Naive thymus-derived CD8-positive, alpha-beta T cell (primary cell): Measurements from ENCODE around the gene HCN3. TPM values are rescaled to one million over a fixed set of nuclear protein-coding genes. Genes with fewer than 3 reads are reported as not detected.

ENCODE experiments used
- ATAC-seq, 2 donors: fragments of 150-1000 bp; cut with Tn5 transposase in 1 of 2; sonication (Bioruptor Pico), chemical (Tn5 transposase) in 1 of 2; 1 replicate in 1 of 2; 2 replicates in 1 of 2; pipeline ENCODE4 v1.10.0; 2021; ENCODE audit warnings: mild to moderate bottlenecking in 2 of 2, moderate library complexity in 2 of 2
- POLR2A ChIA-PET: fragments of 350-600 bp; sonication (Branson Sonifier 250); formaldehyde crosslinking; loops from one replicate; lab custom pipeline; 2021; ENCODE audit warnings: antibody characterized with exemption; lab: Charles Lee
- DNase-seq, 10 donors: peaks; one replicate each; pipeline versions ENCODE4 v3.0.0 to v3.0.0-alpha.2; 2020 to 2022
- H3K27ac Mint-ChIP-seq, 10 donors: one replicate each; pipeline ENCODE4 v1.8.0; 2020 to 2022; ENCODE audit warnings: mild to moderate bottlenecking in 10 of 10, mixed read lengths in 10 of 10, moderate library complexity in 4 of 10, inconsistent platforms in 1 of 10
- H3K27me3 Mint-ChIP-seq, 5 donors: one replicate each; pipeline ENCODE4 v1.8.0; 2021 to 2022; ENCODE audit warnings: mixed read lengths in 5 of 5
- H3K36me3 Mint-ChIP-seq, 3 donors: one replicate each; pipeline ENCODE4 v1.8.0; 2020 to 2022; ENCODE audit warnings: mixed read lengths in 3 of 3, mild to moderate bottlenecking in 2 of 3, inconsistent platforms in 1 of 3
- H3K4me1 Mint-ChIP-seq, 4 donors: one replicate each; pipeline ENCODE4 v1.8.0; 2021 to 2022; ENCODE audit warnings: mixed read lengths in 4 of 4
- H3K4me3 Mint-ChIP-seq, 10 donors: one replicate each; pipeline ENCODE4 v1.8.0; 2020 to 2022; ENCODE audit warnings: mild to moderate bottlenecking in 10 of 10, mixed read lengths in 10 of 10, moderate library complexity in 6 of 10, inconsistent platforms in 1 of 10
- H3K9me3 Mint-ChIP-seq, 9 donors: one replicate each; pipeline ENCODE4 v1.8.0; 2020 to 2022; ENCODE audit warnings: mixed read lengths in 9 of 9, mild to moderate bottlenecking in 3 of 9, inconsistent platforms in 1 of 9, moderate library complexity in 1 of 9
- polyA plus RNA-seq, 3 donors: library from polyadenylated mRNA; unstranded; fragments of 300-500 nt; fragmentation: Illumina TruSeq; gene quantifications; one replicate each; pipeline ENCODE4 v1.2.3, GENCODE V29; 2021
- total RNA-seq, 8 experiments: library from RNA in 2 of 8; stranded (reverse) in 2 of 8; gene quantifications; one replicate each; pipeline ENCODE4 v1.2.3 and lab custom pipeline; 2021 to 2026

Gene HCN3
- total and polyA plus RNA-seq, 5 experiments from 2014 or later = 0.20 to 4.1 (median 2.2) TPM; not detected in 1

- Mint-ChIP-seq H3K27ac (peak overlapping the region in 2 of 10 donors; percentile 29 to 47), H3K4me1 (peaks cover 2 to 17% (median 11%) of the 10 kb centered on the region in 4 donors), H3K27me3 (peaks cover 0 to 2% (median 0%) of the 10 kb centered on the region in 5 donors), H3K9me3 (no peaks in the 10 kb centered on the region), H3K4me3 (no peak overlapping the region), H3K36me3 (no peaks in the 10 kb centered on the region)
- DNase-seq (no peak), ATAC-seq (no peak)
- POLR2A ChIA-PET = interaction anchor here (0.7 kb wide), 1 partner anchor 753 kb away, joined by 3 read pairs; no protein-coding TSS in a partner anchor
These were observed 27.3 kb downstream of the HCN3 start for GRCh38 chr1:155304558-155305063.

DNA sequence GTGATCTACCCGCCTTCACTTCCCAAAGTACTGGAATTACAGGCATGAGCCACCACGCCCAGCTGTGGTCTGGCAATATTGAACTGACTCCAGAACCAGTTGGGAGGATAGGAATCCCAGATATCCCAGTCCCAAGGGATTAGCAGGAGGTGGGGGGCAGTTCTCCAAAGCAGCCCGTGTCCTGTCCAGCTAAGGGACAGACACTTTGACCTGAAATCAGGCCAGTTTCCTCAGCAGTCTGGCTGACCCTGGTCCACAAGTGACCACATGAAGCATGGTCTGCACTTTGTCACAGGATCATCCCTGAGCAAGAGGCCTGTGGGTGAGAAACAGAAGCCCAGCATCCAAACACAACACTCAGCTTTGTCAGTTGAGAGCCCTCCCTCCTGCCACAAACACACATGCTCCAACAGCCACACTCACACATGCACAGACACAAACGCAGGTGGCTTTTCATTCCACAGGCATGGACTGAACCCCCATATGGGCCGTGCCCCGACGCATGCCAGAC, 28.7 kb downstream of the HCN3 start:
- Mint-ChIP-seq H3K9me3 (no peaks in the 10 kb centered on the region), H3K27ac (peak overlapping the region in 2 of 10 donors; percentile 52 to 78), H3K4me1 (peaks cover 5 to 26% (median 19%) of the 10 kb centered on the region in 4 donors), H3K27me3 (peaks cover 0 to 2% (median 0%) of the 10 kb centered on the region in 5 donors), H3K36me3 (peaks cover 0 to 3% (median 0%) of the 10 kb centered on the region in 3 donors), H3K4me3 (no peak overlapping the region)
- ATAC-seq (no peak), DNase-seq (no peak)
- POLR2A ChIA-PET = interaction anchor here (0.6 to 1.6 kb wide), 2 partner anchors 62 to 289 kb away, joined by 4 to 7 read pairs; no protein-coding TSS in a partner anchor

DNA sequence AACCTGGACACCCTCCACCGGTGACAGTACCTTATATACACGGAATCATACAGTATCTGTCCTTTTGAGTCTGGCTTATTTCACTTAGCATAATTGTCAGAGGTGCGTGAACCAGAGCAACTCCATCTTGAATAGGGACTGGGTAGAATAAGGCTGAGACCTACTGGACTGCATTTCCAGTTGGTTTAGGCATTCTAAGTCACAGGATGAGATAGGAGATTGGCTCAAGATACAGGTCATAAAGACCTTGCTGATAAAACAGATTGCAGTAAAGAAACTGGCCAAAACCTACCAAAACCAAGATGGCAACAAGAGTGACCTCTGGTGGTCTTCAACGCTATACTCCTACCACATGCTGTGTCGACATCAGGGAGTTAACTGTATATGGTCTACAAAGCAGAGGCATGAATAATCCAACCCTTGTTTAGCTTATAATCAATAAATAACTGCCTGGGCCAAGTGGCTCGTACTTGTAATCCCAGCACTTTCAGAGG, 30.0 kb downstream of the HCN3 start:
- Mint-ChIP-seq H3K9me3 (no peaks in the 10 kb centered on the region), H3K27me3 (no peaks in the 10 kb centered on the region), H3K4me1 (peaks cover 7 to 31% (median 25%) of the 10 kb centered on the region in 4 donors), H3K27ac (peak overlapping the region in 9 of 10 donors; percentile 48 to 97 (median 93)), H3K36me3 (peaks cover 0 to 8% (median 0%) of the 10 kb centered on the region in 3 donors), H3K4me3 (peak overlapping the region in 7 of 10 donors; percentile 13 to 97 (median 39))
- POLR2A ChIA-PET = interaction anchor here (0.7 to 2.1 kb wide), 6 partner anchors 16 to 1483 kb away, joined by 3 to 20 read pairs (median 8); partner anchors contain the start of genes CLK2 and SCAMP3
- ATAC-seq (no peak), DNase-seq (no peak)

DNA sequence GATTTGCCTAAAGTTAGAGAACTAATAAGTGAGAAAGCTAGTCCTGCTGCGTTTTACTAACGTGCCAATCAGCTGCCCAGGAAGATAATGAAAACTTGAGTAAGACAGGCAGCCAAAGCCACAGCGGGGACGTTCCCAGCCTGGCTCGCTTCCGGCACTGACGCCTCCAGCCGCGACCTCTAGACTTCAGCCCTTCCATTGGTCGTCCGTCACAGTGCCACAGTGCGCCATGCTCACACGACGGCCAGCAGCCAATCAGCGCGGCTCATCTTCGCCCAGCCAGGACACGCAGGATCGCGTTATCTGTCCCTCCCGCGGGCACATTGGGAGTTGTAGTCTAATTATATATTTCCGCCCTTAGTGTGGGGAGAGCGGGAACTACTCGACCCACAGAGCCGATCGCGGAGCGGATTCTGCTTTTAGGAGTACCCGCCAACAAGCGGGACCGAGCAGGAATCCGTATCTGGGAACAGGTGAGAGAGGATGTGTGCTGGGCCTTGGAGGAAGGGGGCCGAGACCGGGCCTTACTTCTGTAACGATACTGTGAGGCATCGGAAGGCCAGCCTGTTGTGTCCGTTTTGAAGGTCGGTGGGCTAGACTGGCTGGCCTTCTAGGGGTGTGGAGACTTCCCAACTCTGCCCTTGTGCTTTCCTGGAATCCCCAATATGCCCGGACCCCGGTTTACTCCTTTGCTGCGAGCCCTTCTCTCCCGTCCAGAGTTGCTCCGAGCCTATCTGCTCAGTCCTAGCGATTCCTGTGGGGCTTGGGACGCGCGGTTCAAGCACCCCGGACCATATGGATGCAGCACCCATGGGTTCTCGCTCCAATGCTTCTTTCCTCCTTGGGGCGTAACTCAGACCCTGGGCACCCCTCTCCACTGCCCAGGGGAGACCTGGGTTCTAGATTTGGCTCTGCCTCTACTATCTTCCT, 31.5 kb downstream of the HCN3 start, which contains the start of gene FDPS:
FDPS (plus strand) TSS at position 374 of the 930 bp plus-strand sequence. CDS start 924 bp downstream, outside the sequence.
- H3K4me3 Mint-ChIP-seq = peak within 1 kb of the TSS; percentile 90 to 99 (median 96)
- peak within 1 kb of the TSS; percentile 91 to 98 (median 96) for H3K27ac Mint-ChIP-seq

DNA sequence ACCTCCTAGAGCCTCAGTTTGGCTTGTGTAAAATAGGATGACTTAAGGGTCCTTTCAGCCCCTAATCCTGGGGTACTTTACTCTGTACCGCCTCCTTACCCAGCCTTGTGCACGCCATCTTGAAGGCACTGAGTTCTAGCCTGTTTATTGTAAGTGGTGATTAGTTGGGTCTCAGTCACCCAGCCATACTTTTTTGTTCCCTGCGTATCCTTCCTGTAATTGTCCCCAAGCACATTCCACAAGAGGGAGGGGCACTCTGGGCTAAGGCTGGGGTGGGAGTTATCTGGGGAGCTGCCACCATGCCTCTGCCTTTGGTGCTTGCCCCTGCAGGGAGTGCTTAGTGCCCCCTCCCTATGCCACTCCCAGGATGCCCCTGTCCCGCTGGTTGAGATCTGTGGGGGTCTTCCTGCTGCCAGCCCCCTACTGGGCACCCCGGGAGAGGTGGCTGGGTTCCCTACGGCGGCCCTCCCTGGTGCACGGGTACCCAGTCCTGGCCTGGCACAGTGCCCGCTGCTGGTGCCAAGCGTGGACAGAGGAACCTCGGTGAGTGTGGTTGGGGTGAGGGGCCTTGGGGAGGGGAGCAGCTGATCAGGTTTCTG, 32.3 kb downstream of the HCN3 start:
- Mint-ChIP-seq H3K4me3 (peak overlapping the region; percentile 90 to 99 (median 96)), H3K27me3 (no peaks in the 10 kb centered on the region), H3K36me3 (peaks cover 0 to 22% (median 5%) of the 10 kb centered on the region in 3 donors), H3K9me3 (no peaks in the 10 kb centered on the region), H3K27ac (peak overlapping the region; percentile 91 to 98 (median 96)), H3K4me1 (peaks cover 12 to 36% (median 25%) of the 10 kb centered on the region in 4 donors)
- no peak for ATAC-seq
- no peak for DNase-seq
- POLR2A ChIA-PET = interaction anchor here (0.6 to 1.4 kb wide), 6 partner anchors 13 to 1111 kb away, joined by 3 to 4 read pairs (median 4); partner anchors contain the start of gene SCAMP3

More for the DNA sequence above, 31.5 kb downstream of the HCN3 start, which contains the start of gene FDPS:
- ATAC-seq (peak; percentile 98), DNase-seq (peak; percentile 88 to 98 (median 96))
- Mint-ChIP-seq H3K27me3 (no peaks in the 10 kb centered on the region), H3K36me3 (peaks cover 0 to 22% (median 5%) of the 10 kb centered on the region in 3 donors), H3K4me1 (peaks cover 12 to 36% (median 25%) of the 10 kb centered on the region in 4 donors), H3K9me3 (no peaks in the 10 kb centered on the region)
- POLR2A ChIA-PET = interaction anchor here (0.6 to 2.1 kb wide), 10 partner anchors 10 to 168 kb away, joined by 3 to 20 read pairs (median 6); partner anchors contain the start of genes CLK2, DPM3, RUSC1 and SCAMP3

- Mint-ChIP-seq H3K36me3 (peaks cover 0 to 37% (median 5%) of the 10 kb centered on the region in 3 donors), H3K9me3 (no peaks in the 10 kb centered on the region), H3K4me1 (peaks cover 12 to 28% (median 22%) of the 10 kb centered on the region in 4 donors), H3K4me3 (peak overlapping the region in 1 of 10 donors; percentile 12), H3K27me3 (no peaks in the 10 kb centered on the region), H3K27ac (peak overlapping the region in 1 of 10 donors; percentile 26)
- POLR2A ChIA-PET = interaction anchor here (0.7 to 0.8 kb wide), 2 partner anchors 12 to 118 kb away, joined by 3 read pairs; partner anchors contain the start of gene PKLR
- no peak for DNase-seq
- no peak for ATAC-seq
These were observed 36.0 kb downstream of the HCN3 start for GRCh38 chr1:155313261-155313660.

- Mint-ChIP-seq H3K27me3 (no peaks in the 10 kb centered on the region), H3K4me1 (peaks cover 19 to 24% (median 22%) of the 10 kb centered on the region in 4 donors), H3K4me3 (no peak overlapping the region), H3K9me3 (no peaks in the 10 kb centered on the region), H3K36me3 (peaks cover 0 to 32% (median 5%) of the 10 kb centered on the region in 3 donors), H3K27ac (no peak overlapping the region)
- ATAC-seq (no peak), DNase-seq (no peak)
- POLR2A ChIA-PET = no interaction called here
These were observed 39.7 kb downstream of the HCN3 start for GRCh38 chr1:155316922-155317321.

- H3K27me3 Mint-ChIP-seq = no peaks in the 10 kb centered on the region
- ATAC-seq (no peak), DNase-seq (no peak)
- no peaks in the 10 kb centered on the region for H3K9me3 Mint-ChIP-seq
- no peak overlapping the region for H3K4me3 Mint-ChIP-seq
- POLR2A ChIA-PET = interaction anchor here (0.6 to 1.7 kb wide), 4 partner anchors 10 to 365 kb away, joined by 3 to 4 read pairs (median 3); partner anchors contain the start of genes CLK2 and FDPS
- peak overlapping the region in 1 of 10 donors; percentile 69 for H3K27ac Mint-ChIP-seq
- H3K4me1 Mint-ChIP-seq = peaks cover 20 to 29% (median 24%) of the 10 kb centered on the region in 4 donors
- H3K36me3 Mint-ChIP-seq = peaks cover 0 to 21% (median 5%) of the 10 kb centered on the region in 3 donors
These were observed 40.8 kb downstream of the HCN3 start for GRCh38 chr1:155318082-155318481.

DNA sequence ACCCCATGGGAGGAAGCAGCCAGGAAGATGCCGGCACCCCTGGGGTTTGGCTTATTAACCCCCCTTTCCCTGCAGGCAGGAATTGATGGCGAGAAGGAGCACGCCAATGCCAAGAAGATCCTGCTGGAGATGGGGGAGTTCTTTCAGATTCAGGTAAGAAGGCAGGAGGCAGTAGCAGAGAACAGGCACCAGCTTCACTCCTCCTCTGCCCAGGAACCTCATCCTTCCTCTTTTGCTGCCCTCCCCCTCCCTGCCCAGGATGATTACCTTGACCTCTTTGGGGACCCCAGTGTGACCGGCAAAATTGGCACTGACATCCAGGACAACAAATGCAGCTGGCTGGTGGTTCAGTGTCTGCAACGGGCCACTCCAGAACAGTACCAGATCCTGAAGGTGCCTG, 42.3 kb downstream of the HCN3 start:
- Mint-ChIP-seq H3K27ac (peak overlapping the region in 2 of 10 donors; percentile 21 to 63), H3K27me3 (no peaks in the 10 kb centered on the region), H3K36me3 (peaks cover 0 to 15% (median 0%) of the 10 kb centered on the region in 3 donors), H3K4me1 (peaks cover 16 to 26% (median 24%) of the 10 kb centered on the region in 4 donors), H3K9me3 (no peaks in the 10 kb centered on the region), H3K4me3 (peak overlapping the region in 7 of 10 donors; percentile 19 to 86 (median 67))
- POLR2A ChIA-PET = interaction anchor here (1.7 kb wide), 1 partner anchor 11 kb away, joined by 3 read pairs; the partner anchor contains the start of gene FDPS
- DNase-seq (no peak), ATAC-seq (no peak)

DNA sequence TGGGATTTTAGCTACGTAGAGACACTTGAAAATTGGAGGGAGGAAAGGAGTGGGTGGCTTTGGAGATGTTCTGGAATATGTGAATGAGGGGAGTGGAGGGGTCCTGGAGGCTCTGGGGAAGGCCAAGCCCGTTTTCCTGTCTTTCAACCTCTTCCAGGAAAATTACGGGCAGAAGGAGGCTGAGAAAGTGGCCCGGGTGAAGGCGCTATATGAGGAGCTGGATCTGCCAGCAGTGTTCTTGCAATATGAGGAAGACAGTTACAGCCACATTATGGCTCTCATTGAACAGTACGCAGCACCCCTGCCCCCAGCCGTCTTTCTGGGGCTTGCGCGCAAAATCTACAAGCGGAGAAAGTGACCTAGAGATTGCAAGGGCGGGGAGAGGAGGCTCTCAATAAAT, 43.0 kb downstream of the HCN3 start:
- ATAC-seq = no peak
- H3K4me1 Mint-ChIP-seq = peaks cover 16 to 29% (median 27%) of the 10 kb centered on the region in 4 donors
- DNase-seq = no peak
- H3K36me3 Mint-ChIP-seq = peaks cover 0 to 9% (median 0%) of the 10 kb centered on the region in 3 donors
- H3K27ac Mint-ChIP-seq = peak overlapping the region in 8 of 10 donors; percentile 21 to 87 (median 59)
- H3K27me3 Mint-ChIP-seq = no peaks in the 10 kb centered on the region
- no peaks in the 10 kb centered on the region for H3K9me3 Mint-ChIP-seq
- peak overlapping the region; percentile 72 to 86 (median 80) for H3K4me3 Mint-ChIP-seq
- POLR2A ChIA-PET = interaction anchor here (1.2 to 5.4 kb wide), 2 partner anchors 12 to 70 kb away, joined by 5 to 37 read pairs; partner anchors contain the start of gene FDPS
